Ishikawa (cell line): ENCODE measurements around the gene GXYLT1.

Experiments
- CEBPB ChIP-seq: IDR thresholded peaks from 2 replicates; pipeline ENCODE4 v1.6.1; 2012
- CREB1 ChIP-seq: IDR thresholded peaks from 2 replicates; pipeline ENCODE4 v1.6.1; 2012; ENCODE audit warnings: low read depth
- EGR1 ChIP-seq: IDR thresholded peaks from 2 replicates; pipeline ENCODE4 v1.6.1; 2012
- EP300 ChIP-seq: IDR thresholded peaks from 2 replicates; pipeline ENCODE4 v1.6.1; 2012; ENCODE audit warnings: borderline replicate concordance
- FOXM1 ChIP-seq: IDR thresholded peaks from 2 replicates; pipeline ENCODE4 v1.6.1; 2012; ENCODE audit warnings: low read depth, borderline replicate concordance
- NFIC ChIP-seq: IDR thresholded peaks from 2 replicates; pipeline ENCODE4 v1.6.1; 2012
- RAD21 ChIP-seq: IDR thresholded peaks from 2 replicates; pipeline ENCODE4 v1.6.1; 2012; ENCODE audit warnings: low read depth
- TAF1 ChIP-seq: IDR thresholded peaks from 2 replicates; pipeline ENCODE4 v1.6.1; 2012; ENCODE audit warnings: low read depth, mild to moderate bottlenecking
- TCF12 ChIP-seq: IDR thresholded peaks from 2 replicates; pipeline ENCODE4 v1.6.1; 2012; ENCODE audit warnings: low read depth
- TEAD4 ChIP-seq: IDR thresholded peaks from 2 replicates; pipeline ENCODE4 v1.6.1; 2012
- YY1 ChIP-seq: IDR thresholded peaks from 2 replicates; pipeline ENCODE4 v1.6.1; 2012; ENCODE audit warnings: low read depth
- ZBTB7A ChIP-seq: IDR thresholded peaks from 2 replicates; pipeline ENCODE4 v1.6.1; 2012; ENCODE audit warnings: low read depth
- TF ChIP-seq, protein P1 (sequence below): IDR thresholded peaks from 2 replicates; pipeline ENCODE4 v1.6.1; 2012
- TF ChIP-seq, protein P2 (sequence below): IDR thresholded peaks from 2 replicates; pipeline ENCODE4 v1.6.1; 2012
- TF ChIP-seq, protein P3 (sequence below): IDR thresholded peaks from 2 replicates; pipeline ENCODE4 v1.6.1; 2012; ENCODE audit warnings: low read depth, mild to moderate bottlenecking

The GXYLT1 gene

DNA sequence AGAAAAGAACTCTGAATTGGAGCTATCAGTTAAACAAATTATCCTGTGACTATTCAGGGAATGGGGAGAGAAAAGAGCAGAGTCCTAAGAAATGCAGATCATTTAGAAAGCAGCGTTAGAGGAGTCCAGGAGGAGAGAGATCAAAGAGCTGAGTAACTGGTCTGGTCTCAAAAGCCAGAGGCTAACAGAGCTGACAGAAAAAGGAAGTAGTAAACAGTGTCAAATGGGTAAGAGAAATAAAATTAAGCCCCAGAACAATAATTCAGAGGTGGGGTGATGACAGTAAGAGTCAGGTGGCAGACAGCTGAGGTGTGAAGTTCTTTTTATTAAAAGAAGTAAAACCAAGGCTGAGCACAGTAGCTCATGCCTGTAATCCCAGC lies 19.3 kb downstream of the GXYLT1 start:
- TF ChIP-seq CREB1 (no peak), NFIC (no peak), FOXM1 (no peak), TAF1 (no peak), ZBTB7A (no peak), RAD21 (no peak), TEAD4 (no peak), EGR1 (no peak), CEBPB (no peak), YY1 (no peak), EP300 (no peak), TCF12 (no peak)
- TF ChIP-seq, protein P1, sequence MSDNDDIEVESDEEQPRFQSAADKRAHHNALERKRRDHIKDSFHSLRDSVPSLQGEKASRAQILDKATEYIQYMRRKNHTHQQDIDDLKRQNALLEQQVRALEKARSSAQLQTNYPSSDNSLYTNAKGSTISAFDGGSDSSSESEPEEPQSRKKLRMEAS = no peak
- TF ChIP-seq, protein P2, sequence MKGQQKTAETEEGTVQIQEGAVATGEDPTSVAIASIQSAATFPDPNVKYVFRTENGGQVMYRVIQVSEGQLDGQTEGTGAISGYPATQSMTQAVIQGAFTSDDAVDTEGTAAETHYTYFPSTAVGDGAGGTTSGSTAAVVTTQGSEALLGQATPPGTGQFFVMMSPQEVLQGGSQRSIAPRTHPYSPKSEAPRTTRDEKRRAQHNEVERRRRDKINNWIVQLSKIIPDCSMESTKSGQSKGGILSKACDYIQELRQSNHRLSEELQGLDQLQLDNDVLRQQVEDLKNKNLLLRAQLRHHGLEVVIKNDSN = no peak
- TF ChIP-seq, protein P3, sequence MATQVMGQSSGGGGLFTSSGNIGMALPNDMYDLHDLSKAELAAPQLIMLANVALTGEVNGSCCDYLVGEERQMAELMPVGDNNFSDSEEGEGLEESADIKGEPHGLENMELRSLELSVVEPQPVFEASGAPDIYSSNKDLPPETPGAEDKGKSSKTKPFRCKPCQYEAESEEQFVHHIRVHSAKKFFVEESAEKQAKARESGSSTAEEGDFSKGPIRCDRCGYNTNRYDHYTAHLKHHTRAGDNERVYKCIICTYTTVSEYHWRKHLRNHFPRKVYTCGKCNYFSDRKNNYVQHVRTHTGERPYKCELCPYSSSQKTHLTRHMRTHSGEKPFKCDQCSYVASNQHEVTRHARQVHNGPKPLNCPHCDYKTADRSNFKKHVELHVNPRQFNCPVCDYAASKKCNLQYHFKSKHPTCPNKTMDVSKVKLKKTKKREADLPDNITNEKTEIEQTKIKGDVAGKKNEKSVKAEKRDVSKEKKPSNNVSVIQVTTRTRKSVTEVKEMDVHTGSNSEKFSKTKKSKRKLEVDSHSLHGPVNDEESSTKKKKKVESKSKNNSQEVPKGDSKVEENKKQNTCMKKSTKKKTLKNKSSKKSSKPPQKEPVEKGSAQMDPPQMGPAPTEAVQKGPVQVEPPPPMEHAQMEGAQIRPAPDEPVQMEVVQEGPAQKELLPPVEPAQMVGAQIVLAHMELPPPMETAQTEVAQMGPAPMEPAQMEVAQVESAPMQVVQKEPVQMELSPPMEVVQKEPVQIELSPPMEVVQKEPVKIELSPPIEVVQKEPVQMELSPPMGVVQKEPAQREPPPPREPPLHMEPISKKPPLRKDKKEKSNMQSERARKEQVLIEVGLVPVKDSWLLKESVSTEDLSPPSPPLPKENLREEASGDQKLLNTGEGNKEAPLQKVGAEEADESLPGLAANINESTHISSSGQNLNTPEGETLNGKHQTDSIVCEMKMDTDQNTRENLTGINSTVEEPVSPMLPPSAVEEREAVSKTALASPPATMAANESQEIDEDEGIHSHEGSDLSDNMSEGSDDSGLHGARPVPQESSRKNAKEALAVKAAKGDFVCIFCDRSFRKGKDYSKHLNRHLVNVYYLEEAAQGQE = no peak

DNA sequence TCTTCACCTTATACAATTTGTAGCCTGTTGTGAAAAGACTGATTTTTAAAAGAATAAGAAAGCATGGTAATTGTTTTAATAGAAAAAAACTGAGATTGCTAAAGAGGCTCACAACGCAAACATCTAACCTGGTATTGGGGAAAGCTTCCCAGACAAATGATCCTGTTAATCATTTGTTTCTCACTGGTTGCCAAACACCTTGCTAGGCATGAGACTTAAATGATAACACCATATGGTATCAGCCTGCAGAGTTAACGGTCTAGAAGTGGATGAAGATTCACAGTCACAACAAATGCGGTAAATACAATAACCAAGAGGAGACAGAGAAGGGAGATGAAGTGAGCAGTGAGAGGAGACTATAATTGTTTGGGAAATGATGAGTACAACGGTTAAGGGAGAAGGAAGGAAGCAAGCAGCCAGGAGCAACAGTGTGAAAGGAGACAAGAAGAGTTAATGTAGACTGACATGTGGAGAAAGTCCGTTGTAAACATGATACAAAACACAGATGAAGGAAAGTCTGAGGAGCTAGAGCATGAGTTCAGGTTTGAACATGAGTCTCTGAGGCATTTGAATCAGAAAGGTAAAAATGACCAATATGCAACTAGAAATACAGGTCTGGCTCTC lies 19.8 kb downstream of the GXYLT1 start:
- no peak for TF ChIP-seq YY1
- TF ChIP-seq CEBPB = no peak
- no peak for TF ChIP-seq EGR1
- TF ChIP-seq EP300 = no peak
- no peak for TF ChIP-seq NFIC
- no peak for TF ChIP-seq RAD21
- TF ChIP-seq TAF1 = no peak
- TF ChIP-seq CREB1 = no peak
- TF ChIP-seq, protein P3 = no peak
- TF ChIP-seq, protein P1 = no peak
- no peak for TF ChIP-seq TCF12
- no peak for TF ChIP-seq ZBTB7A
- TF ChIP-seq TEAD4 = no peak
- TF ChIP-seq, protein P2 = no peak
- TF ChIP-seq FOXM1 = no peak

- TF ChIP-seq EP300 (no peak), EGR1 (no peak), TCF12 (no peak), CEBPB (no peak), NFIC (no peak), TEAD4 (no peak), ZBTB7A (no peak)
- TF ChIP-seq, protein P3 = no peak
- TF ChIP-seq, protein P2 = no peak
- TF ChIP-seq, protein P1 = no peak
Measured at GRCh38 chr12:42119085-42119633, 25.5 kb downstream of the GXYLT1 start.
